ENCODE data around the gene TSPOAP1. TPM values are rescaled to one million over a fixed set of nuclear protein-coding genes. Genes with fewer than 3 reads are reported as not detected.
A peak's percentile ranks its signal among the peaks of the same experiment; 100 is the strongest.

TSPOAP1 gene
- total RNA-seq, 1 donor from 2014 or later: 7.1 TPM

- no peaks in the 10 kb centered on the region for H3K36me3 ChIP-seq
- H3K4me3 ChIP-seq: no peak overlapping the region
- H3K4me1 ChIP-seq: peaks cover 9% of the 10 kb centered on the region
- TF ChIP-seq POLR2A (IDR thresholded peaks at IDR 0.05) (no peak), POLR2AphosphoS5 (IDR thresholded peaks at IDR 0.05; ENCODE audit: insufficient read depth in 1 of 2, low read depth in 1 of 2) (no peak), CTCF (IDR thresholded peaks at IDR 0.05) (no peak)
- intact Hi-C loops (cut with DNase I): no loop called here
- peak overlapping the region; percentile 3 for H3K27ac ChIP-seq
- no peaks in the 10 kb centered on the region for H3K9me3 ChIP-seq
- no peaks in the 10 kb centered on the region for H3K27me3 ChIP-seq
- no peak for DNase-seq (ENCODE audit: extremely low spot score in 2 of 2)
These were observed 36.8 kb upstream of the TSPOAP1 start for GRCh38 chr17:58365185-58365979.

- Histone ChIP-seq H3K36me3 (no peaks in the 10 kb centered on the region), H3K9me3 (no peaks in the 10 kb centered on the region), H3K4me3 (no peak overlapping the region), H3K4me1 (peaks cover 9% of the 10 kb centered on the region), H3K27ac (no peak overlapping the region), H3K27me3 (no peaks in the 10 kb centered on the region)
- intact Hi-C loops (cut with DNase I): no loop called here
- TF ChIP-seq POLR2A (IDR thresholded peaks at IDR 0.05): no peak
- TF ChIP-seq CTCF (IDR thresholded peaks at IDR 0.05): no peak
- no peak for TF ChIP-seq POLR2AphosphoS5 (IDR thresholded peaks at IDR 0.05; ENCODE audit: insufficient read depth in 1 of 2, low read depth in 1 of 2)
- DNase-seq (ENCODE audit: extremely low spot score in 2 of 2): no peak
These were observed 35.8 kb upstream of the TSPOAP1 start for GRCh38 chr17:58364270-58364942.

- Histone ChIP-seq H3K27me3 (no peaks in the 10 kb centered on the region), H3K4me3 (no peak overlapping the region), H3K9me3 (no peaks in the 10 kb centered on the region), H3K4me1 (peaks cover 9% of the 10 kb centered on the region), H3K36me3 (no peaks in the 10 kb centered on the region), H3K27ac (no peak overlapping the region)
- no peak for TF ChIP-seq CTCF (IDR thresholded peaks at IDR 0.05)
- no peak for TF ChIP-seq POLR2AphosphoS5 (IDR thresholded peaks at IDR 0.05; ENCODE audit: insufficient read depth in 1 of 2, low read depth in 1 of 2)
- no peak for TF ChIP-seq POLR2A (IDR thresholded peaks at IDR 0.05)
- no peak for DNase-seq (ENCODE audit: extremely low spot score in 2 of 2)
- intact Hi-C loops (cut with DNase I): no loop called here
These were observed 35.0 kb upstream of the TSPOAP1 start for GRCh38 chr17:58363457-58364185.

- Histone ChIP-seq H3K27me3 (no peaks in the 10 kb centered on the region), H3K36me3 (no peaks in the 10 kb centered on the region), H3K4me1 (peaks cover 9% of the 10 kb centered on the region), H3K27ac (no peak overlapping the region), H3K9me3 (no peaks in the 10 kb centered on the region), H3K4me3 (no peak overlapping the region)
- DNase-seq (ENCODE audit: extremely low spot score in 2 of 2): no peak
- intact Hi-C loops (cut with DNase I): no loop called here
- no peak for TF ChIP-seq CTCF (IDR thresholded peaks at IDR 0.05)
- no peak for TF ChIP-seq POLR2A (IDR thresholded peaks at IDR 0.05)
- no peak for TF ChIP-seq POLR2AphosphoS5 (IDR thresholded peaks at IDR 0.05; ENCODE audit: insufficient read depth in 1 of 2, low read depth in 1 of 2)
These were observed 33.9 kb upstream of the TSPOAP1 start for GRCh38 chr17:58362368-58363014.
